Raji (cell line): ENCODE measurements around the gene TRAPPC2L.

ENCODE experiments used
- POLR2A ChIP-seq: IDR thresholded peaks from 2 replicates; pipeline ENCODE4 v1.6.1; 2011; ENCODE audit warnings: low read depth, low read length, control low read depth; ENCODE audit not compliant: insufficient read depth

Gene TRAPPC2L

DNA sequence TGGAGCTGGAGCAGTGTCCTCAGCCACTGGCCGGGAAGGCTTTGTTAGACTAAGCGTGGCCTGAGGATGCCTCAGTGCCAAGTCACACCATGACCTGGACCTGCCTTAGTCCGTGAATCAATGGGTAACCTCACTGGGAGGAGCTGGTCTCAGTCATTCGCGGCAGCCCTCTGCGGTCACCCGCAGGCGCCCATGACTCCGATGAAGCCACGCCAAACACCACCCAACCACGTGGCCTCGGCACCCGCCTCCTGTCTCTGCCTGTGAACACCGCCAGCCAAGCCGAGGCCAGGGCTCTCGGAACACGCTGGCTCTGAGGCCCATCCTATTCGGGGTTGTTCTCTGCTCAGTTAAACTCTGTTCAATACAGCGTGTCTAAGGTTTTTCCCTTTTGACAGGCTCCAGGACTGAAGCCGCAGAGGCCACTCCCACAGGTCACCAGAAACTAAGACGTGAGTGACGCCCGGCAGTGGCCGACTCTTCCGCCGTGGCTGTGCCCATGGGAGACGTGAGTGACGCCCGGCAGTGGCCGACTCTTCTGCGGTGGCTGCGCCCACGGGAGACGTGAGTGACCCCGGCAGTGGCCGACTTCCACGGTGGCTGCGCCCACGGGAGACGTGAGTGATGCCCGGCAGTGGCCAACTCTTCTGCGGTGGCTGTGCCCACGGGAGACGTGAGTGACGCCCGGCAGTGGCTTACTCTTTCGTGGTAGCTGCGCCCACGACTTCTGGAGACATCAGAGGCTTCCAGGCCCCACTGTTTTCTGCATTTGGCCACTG, 26.4 kb downstream of the TRAPPC2L start:
- no peak for TF ChIP-seq POLR2A

DNA sequence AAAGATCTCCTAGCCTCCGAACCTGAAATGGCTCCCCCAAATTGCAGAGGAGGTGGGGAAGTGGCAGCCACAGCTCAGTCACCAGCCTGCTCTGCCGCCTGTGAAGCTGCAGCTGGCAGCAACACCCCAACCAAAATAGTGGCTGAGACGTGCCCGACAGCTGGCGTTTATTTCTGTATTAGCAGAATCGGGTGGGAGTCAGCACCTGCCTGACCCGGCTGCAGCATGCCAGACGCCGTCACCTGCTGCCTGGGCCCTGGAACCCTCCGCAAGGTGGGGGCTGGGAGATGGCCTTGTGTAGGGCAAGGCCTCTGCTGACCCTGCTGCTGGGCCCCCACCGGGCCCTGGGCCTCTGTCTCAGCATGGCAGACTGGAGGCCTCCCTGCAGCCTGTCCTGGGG, 27.0 kb downstream of the TRAPPC2L start:
- TF ChIP-seq POLR2A, result no peak

DNA sequence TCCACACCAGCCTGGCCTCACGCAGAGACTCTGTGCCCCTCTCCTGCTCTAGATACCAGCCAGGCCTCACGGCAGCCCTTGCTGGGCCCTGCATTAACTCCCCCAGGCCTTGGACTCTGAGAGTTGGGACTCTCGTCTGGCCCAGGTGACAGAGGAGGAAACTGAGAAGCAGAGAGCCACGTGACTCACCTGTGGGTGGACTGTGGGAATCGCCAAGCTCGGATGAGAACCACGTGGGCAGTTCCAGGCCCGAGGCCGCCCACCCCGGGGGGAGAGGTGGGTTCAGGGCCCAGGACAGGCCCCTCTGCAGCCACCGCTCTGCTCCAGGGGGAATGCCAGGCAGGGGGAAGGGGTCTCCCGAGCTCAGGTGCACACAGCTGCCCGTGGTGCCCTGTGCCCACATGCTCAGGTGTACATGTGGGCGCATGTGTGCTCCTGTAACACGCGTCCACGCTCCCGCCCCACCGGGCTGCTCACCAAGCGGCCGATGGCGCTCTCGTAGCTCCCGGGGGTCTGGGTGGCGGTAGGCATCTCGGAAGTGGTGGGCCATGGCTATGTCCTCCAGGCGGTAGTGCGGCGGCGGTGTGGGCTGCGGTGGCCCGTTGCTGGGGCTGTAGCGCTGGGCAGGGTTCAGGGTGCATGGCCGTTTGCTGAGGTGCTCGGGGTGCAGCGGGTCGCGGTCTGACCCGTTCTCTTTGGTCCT, 27.8 kb downstream of the TRAPPC2L start:
- TF ChIP-seq POLR2A, result no peak

DNA sequence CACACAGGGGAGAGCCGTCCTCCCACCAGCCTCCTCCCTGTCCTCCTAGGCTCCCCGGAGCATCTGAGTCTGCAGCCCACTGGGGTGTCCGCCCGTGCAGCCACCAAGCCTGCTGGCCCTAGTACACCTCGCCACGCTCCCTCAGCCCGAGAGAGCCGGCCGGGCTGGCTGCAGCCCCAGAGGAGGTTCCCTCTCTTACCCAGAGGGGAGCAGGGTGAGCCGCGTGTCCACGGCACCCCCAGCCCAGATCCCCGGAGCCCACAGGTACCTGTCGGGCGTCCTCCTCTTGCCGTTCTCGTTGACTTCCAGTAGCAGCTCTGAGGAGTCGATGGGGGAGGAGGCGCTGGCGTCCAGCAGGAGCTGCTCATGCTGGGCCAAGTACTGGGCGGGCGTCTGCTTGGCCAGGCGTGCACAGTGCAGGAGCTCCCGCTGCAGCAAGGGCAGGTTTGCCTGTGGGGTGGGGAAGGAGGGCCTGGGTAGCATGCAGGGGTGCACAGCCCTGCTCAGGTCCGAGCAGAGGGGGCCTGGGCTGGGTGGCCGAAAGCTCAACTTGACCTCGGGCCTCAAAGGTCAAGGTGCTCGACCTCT, 28.9 kb downstream of the TRAPPC2L start:
- no peak for TF ChIP-seq POLR2A

DNA sequence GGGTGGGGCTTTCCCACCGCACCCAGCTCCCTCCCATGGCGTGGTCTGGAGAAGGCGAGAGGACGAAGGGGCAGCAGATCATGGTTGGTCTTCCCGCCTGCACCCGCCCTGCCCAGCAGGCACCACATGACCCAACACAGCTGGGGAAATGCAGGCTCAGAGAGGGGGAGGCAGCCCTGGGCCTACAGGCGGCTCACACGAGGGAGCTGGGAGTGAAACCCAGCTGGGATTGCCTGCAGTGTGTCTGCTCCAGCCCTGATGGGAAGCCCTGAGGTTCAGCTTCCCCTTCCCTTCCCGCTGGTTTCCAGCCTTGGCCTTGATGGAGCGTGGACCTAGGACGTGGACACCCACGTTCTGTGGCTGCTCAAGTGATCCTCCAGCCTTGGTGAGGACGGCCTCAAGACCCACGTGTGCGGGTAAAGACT, 29.5 kb downstream of the TRAPPC2L start:
- no peak for TF ChIP-seq POLR2A

DNA sequence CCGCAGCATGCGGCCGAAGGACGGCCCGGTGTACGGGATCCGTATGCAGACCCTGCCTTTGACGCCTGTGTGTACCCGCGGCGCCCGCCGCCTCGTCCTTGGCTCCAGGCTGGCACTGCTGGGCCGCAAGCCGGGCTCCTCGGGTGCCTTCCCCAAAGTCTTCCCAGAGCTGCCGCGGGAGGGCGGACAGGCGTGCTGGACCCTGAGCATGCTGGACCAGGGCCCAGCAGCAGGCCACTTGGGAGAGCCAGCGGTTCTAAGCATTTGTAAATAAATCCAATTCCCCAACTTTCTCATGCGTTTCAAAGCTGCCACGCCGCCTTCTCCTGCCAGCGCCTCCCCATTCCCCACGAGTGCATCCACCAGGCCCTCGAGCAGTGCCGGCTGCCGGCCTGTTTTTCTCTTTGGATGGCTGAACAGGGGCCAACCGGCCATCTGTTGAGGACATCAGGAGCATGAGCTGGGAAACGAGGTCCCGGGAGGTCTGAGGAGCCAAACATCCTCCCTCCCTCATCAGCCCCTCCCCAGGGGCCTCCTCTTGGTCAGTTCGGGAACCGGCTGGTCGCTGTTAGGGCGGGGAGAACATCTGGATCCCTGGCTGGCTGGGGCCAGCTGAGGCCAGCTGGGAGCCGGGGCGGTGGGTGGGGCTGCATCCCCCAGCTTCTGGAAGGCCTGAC, 30.1 kb downstream of the TRAPPC2L start:
- TF ChIP-seq POLR2A, result no peak

DNA sequence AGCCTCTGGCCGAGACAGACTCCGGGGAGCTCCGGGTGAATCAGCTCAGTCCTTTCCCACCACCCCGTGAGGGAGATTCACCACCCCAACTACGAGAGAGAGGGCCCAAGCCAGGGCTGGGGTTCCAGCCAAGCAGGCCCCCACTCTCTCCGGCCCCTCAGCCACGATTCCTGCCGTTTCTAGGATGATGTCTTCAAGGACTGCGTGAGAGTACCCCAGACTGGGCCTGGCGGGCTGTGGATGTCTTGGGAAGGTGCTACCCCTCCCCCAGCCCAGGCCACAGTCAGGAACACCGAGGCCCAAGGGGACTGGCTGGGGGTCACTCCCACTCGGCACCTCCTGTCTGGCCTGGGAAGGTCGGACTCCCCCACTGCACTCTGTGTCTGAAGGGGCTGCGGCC, 31.1 kb downstream of the TRAPPC2L start:
- no peak for TF ChIP-seq POLR2A

DNA sequence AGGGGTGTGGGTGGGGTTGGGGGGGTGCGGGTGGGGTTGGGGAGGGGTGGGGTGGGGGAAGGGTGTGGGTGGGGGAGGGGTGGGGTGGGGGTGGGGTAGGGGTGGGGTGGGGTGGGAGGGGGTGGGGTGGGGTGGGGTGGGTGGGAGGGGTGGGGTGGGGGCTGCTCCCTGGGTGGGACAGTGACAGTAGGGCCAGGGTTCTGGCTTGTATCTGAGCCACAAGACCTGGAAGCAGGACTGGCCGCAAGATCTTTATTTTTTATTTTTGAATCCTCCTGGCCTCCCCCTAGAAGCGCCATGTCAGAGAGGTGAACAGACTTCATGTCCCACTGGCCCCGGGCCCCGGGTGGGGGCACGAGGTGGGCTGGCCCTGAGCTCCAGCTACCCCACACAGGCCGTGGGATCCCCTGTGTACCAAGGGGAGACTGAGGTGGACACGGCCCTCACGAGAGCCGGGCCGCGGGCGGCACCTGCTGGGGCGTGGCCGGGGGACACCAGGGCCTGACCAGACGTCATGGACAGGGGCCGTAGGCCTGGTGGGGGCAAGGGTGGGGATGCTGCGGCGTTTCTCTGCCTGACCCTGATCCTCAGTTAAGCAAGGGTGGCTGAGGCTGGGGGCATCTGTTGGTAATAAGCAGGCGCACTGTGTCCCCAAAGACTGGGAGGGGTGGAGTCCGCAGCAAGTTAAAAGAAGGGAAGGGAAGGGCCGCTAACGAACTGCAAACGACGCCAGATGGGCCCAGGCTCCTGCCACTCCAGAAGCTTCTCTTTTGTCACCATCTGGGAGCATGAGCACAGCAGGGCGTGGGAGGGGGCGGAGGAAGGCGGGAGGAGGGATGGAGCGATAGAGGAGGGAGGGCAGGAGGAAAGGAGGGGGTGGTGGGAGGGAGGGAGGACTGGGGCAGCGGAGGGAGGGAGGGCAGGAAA, 31.8 kb downstream of the TRAPPC2L start:
- TF ChIP-seq POLR2A, result no peak

DNA sequence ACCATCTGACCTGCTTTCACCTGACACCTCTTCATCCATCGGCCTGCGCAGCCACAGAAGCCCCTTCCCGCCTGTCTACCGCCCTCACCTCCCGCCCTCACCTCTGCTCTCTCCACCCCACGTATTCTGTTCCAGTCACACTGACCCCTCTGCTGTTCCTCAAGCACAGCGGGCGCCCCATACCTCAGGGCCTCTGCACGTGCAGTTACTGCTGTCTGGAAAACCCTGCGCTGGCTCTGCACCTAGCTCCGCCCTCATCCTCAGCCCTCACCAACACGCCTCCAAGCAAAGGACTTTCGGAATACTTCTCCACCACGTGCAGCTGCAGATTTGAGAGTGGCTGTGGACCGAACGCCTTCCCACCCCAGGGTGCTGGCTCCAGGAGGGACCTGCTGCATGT, 34.2 kb downstream of the TRAPPC2L start:
- no peak for TF ChIP-seq POLR2A

DNA sequence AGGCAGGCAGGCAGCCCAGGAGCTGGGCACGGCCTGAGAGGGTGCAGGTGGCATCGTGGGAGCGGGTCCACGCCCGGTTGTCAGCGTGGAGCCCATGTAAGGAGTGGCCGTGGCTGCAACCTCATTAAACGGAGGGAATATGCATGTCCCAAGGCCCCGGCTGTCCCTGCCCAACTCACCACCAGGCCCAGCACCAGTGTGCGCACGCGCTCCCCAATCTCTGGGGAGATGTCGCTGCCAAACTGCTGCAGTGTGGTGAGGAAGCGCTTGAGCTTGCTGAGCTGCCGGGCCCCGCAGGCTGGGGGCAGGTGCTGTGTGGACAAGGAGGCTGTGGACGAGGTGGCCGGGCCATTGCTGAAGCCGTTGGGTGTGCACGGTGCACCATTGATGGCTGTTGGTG, 35.1 kb downstream of the TRAPPC2L start:
- TF ChIP-seq POLR2A, result no peak

DNA sequence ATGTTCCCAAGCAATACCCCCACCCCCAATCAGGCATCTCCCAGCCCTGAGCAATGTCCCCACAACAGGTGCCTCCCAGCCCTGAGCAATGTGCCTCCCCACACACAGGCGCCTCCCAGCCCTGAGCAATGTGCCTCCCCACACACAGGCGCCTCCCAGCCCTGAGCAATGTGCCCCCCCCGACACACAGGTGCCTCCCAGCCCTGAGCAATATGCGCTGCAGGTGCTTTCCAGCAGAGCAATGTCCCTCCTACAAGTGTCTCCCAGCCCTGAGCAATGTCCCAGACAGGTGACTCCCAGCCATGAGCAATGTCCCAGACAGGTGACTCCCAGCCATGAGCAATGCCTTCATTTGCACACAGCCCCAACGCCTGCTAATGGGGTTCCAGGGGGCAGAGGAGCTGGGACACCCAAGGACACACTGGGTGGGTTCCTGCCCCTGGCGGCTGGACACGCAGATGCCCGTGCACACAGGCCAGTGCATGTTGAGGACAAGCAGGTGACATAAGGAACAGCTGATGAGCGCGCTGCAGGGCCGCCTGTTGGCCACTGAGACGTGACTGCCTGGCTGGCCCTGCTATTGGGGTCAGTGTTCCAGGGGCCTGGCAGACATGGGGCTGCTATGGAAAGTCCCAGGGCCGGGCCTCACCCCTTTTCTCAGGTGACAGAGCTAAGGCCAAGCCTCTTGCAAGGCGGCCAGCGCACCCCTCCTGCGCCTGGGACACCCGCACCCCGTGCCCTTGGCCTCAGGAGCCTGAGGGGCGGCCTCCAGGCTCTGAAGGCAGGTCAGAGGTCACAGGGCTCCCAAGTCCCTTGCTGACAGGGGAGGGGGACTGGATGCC, 36.4 kb downstream of the TRAPPC2L start:
- no peak for TF ChIP-seq POLR2A

DNA sequence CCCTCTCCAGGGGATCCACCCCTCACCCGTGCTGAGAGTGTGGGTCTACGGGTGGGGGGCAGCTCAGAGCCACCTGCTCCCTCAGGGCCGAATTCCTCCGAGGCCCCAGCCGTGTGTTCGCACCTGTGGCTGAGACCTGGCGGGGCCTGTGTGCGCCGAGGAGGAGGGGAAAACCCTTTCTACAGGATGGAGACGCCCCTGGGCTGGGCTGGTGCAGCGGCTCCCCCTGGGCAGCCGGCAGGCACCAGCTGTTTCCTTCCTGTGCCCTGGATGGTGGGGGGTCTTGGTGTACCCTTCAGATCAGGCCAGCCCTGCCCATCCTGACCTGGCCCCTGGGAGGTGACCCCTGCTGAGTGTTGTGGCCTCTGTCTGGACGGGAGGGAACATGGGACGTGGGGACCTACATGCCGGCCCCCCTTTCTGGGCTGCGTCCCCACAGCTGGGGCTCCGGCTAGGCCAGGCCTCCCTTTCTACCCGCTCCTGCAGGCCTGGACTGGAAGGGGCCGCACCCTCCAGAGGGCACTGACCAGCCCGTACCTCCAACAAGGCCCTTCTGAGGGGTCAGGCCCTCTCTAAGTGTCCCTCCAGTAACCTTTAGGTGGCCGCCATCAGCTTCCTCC, 37.9 kb downstream of the TRAPPC2L start:
- TF ChIP-seq POLR2A, result no peak

DNA sequence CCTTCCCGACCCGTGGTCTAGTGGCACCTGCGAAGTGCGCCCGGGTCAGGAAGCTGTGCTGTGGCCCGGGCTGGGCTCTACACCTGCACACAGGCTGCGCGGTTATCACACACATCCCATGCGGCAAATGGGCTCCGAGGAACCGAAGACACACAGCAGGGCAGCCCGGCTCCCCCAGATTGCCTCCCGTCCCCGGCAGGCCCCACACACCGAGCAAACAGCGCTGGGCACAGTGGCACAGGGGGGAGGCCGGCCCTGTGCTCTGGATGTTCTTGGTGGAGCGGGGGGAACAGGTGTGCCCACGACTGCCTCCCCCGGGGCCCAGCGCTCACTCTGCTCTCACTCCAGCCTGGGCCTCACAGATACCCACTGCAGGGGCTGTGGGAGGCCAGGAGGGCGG, 38.4 kb downstream of the TRAPPC2L start:
- TF ChIP-seq POLR2A, result no peak
